HepG2 (cell line): ENCODE measurements around the gene SIK3. TPM values are rescaled to one million over a fixed set of nuclear protein-coding genes. Genes with fewer than 3 reads are reported as not detected.

Source experiments
- BRCA1 ChIP-seq: sonication (generic); formaldehyde crosslinking; IDR thresholded peaks from 2 replicates; pipeline ENCODE4 v1.4.0; 2020; ENCODE audit warnings: missing genetic modification reagents
- FOXO4 ChIP-seq: sonication (generic); formaldehyde crosslinking; conservative IDR thresholded peaks from 2 replicates; pipeline ENCODE4 v1.8.1; 2023; ENCODE audit warnings: missing genetic modification reagents
- HNRNPUL1 ChIP-seq: fragments of 200-400 bp; formaldehyde crosslinking; IDR thresholded peaks from 2 replicates; pipeline ENCODE4 v1.6.1; 2017; ENCODE audit warnings: low read depth, mild to moderate bottlenecking, low read length, moderate library complexity
- KLF12 ChIP-seq: sonication (generic); formaldehyde crosslinking; IDR thresholded peaks from 2 replicates; pipeline ENCODE4 v1.4.0; 2020; ENCODE audit warnings: missing genetic modification reagents, borderline replicate concordance
- LBX2 ChIP-seq: sonication (generic); formaldehyde crosslinking; IDR thresholded peaks from 2 replicates; pipeline ENCODE4 v1.5.0; 2020; ENCODE audit warnings: missing genetic modification reagents, mild to moderate bottlenecking, borderline replicate concordance
- MEF2D ChIP-seq: sonication (generic); formaldehyde crosslinking; IDR thresholded peaks from 2 replicates; pipeline ENCODE4 v1.5.1; 2020; ENCODE audit warnings: mild to moderate bottlenecking, missing genetic modification reagents
- MYNN ChIP-seq: sonication (generic); formaldehyde crosslinking; IDR thresholded peaks from 2 replicates; pipeline ENCODE4 v1.4.0; 2020; ENCODE audit warnings: mild to moderate bottlenecking, low read depth, missing genetic modification reagents
- PHF8 ChIP-seq: sonication (generic); formaldehyde crosslinking; IDR thresholded peaks from 2 replicates; pipeline ENCODE4 v1.5.0; 2020; ENCODE audit warnings: missing genetic modification reagents
- RCOR2 ChIP-seq: IDR thresholded peaks from 2 replicates; pipeline ENCODE4 v1.6.1; 2016; ENCODE audit warnings: missing biosample characterization, missing genetic modification reagents
- SMC3 ChIP-seq: IDR thresholded peaks from 2 replicates; pipeline ENCODE4 v1.6.1; 2011; ENCODE audit warnings: low read length, improper control_type of control experiment
- TRIM22 ChIP-seq: fragments of 450-650 bp; IDR thresholded peaks from 2 replicates; pipeline ENCODE4 v1.6.1; 2017
- ZEB1 ChIP-seq: IDR thresholded peaks from 2 replicates; pipeline ENCODE4 v1.6.1; 2012; ENCODE audit warnings: mild to moderate bottlenecking, low read depth, inconsistent platforms; ENCODE audit not compliant: insufficient replicate concordance
- ZNF3 ChIP-seq: IDR thresholded peaks from 2 replicates; pipeline ENCODE4 v1.7.0; 2017; ENCODE audit warnings: inconsistent platforms
- ZNF446 ChIP-seq: sonication (generic); formaldehyde crosslinking; IDR thresholded peaks from 2 replicates; pipeline ENCODE4 v1.5.0; 2020; ENCODE audit warnings: mild to moderate bottlenecking, missing genetic modification reagents
- ZNF546 ChIP-seq: sonication (generic); formaldehyde crosslinking; conservative IDR thresholded peaks from 2 replicates; pipeline ENCODE4 v1.8.1; 2023; ENCODE audit warnings: mild to moderate bottlenecking, missing genetic modification reagents
- ZNF761 ChIP-seq: sonication (generic); formaldehyde crosslinking; conservative IDR thresholded peaks from 2 replicates; pipeline ENCODE4 v1.4.0; 2020; ENCODE audit warnings: mild to moderate bottlenecking, missing genetic modification reagents
- ZNF800 ChIP-seq: sonication (generic); formaldehyde crosslinking; IDR thresholded peaks from 2 replicates; pipeline ENCODE4 v1.4.0; 2020; ENCODE audit warnings: missing genetic modification reagents
- polyA plus RNA-seq, 8 experiments: library from polyadenylated mRNA; depleted of rRNA in 3 of 8; stranded (reverse) in 7 of 8; unstranded in 1 of 8; fragments of >200 nt; fragmentation: Illumina TruSeq in 4 of 8; extraction: Trizol in 4 of 8; gene quantifications; 2 replicates each; pipeline versions ENCODE4 v1.2.1 to v1.2.3, GENCODE V29; 2011 to 2016; ENCODE audit warnings: low read depth in 4 of 8, missing spikeins in 1 of 8, mixed read lengths in 1 of 8; ENCODE audit not compliant: insufficient read depth in 1 of 8
- total RNA-seq, 5 experiments: library from RNA; depleted of rRNA; stranded (reverse); fragments of >200 nt; fragmentation: Illumina TruSeq; extraction: Trizol; gene quantifications; 2 replicates each; pipeline ENCODE4 v1.2.3, GENCODE V29; 2016; ENCODE audit warnings: low read depth in 1 of 5
- TF ChIP-seq, protein P1 (sequence below): sonication (generic); formaldehyde crosslinking; IDR thresholded peaks from 2 replicates; pipeline ENCODE4 v1.4.0; 2020; ENCODE audit warnings: mild to moderate bottlenecking, missing genetic modification reagents
- TF ChIP-seq, protein P2 (sequence below): sonication (generic); formaldehyde crosslinking; IDR thresholded peaks from 2 replicates; pipeline ENCODE4 v1.8.0; 2022; ENCODE audit warnings: missing genetic modification reagents, mild to moderate bottlenecking, moderate library complexity, borderline replicate concordance

The SIK3 gene
- total and polyA plus RNA-seq, 2 of the 13 experiments (the other 11 are each of a cell fraction or from before 2014, with no cell fraction given), result 5.7 to 9.8 TPM

- no peak for TF ChIP-seq LBX2 (CRISPR knock-in tag)
- TF ChIP-seq, protein P1, sequence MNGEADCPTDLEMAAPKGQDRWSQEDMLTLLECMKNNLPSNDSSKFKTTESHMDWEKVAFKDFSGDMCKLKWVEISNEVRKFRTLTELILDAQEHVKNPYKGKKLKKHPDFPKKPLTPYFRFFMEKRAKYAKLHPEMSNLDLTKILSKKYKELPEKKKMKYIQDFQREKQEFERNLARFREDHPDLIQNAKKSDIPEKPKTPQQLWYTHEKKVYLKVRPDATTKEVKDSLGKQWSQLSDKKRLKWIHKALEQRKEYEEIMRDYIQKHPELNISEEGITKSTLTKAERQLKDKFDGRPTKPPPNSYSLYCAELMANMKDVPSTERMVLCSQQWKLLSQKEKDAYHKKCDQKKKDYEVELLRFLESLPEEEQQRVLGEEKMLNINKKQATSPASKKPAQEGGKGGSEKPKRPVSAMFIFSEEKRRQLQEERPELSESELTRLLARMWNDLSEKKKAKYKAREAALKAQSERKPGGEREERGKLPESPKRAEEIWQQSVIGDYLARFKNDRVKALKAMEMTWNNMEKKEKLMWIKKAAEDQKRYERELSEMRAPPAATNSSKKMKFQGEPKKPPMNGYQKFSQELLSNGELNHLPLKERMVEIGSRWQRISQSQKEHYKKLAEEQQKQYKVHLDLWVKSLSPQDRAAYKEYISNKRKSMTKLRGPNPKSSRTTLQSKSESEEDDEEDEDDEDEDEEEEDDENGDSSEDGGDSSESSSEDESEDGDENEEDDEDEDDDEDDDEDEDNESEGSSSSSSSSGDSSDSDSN (CRISPR knock-in tag), result peak; percentile 72
- TF ChIP-seq SMC3, result peak; percentile 74
- no peak for TF ChIP-seq FOXO4 (CRISPR knock-in tag)
- peak; percentile 94 for TF ChIP-seq RCOR2 (CRISPR knock-in tag)
- TF ChIP-seq HNRNPUL1, result no peak
- peak; percentile 73 for TF ChIP-seq PHF8 (CRISPR knock-in tag)
- TF ChIP-seq KLF12 (CRISPR knock-in tag), result peak; percentile 73; the same call in 1 of the 2 replicates
- TF ChIP-seq ZNF446 (CRISPR knock-in tag), result 0 out of 2 replicates have a peak, but pooled peaks have one; percentile 58
- no peak for TF ChIP-seq MYNN (CRISPR knock-in tag)
- peak; percentile 60 for TF ChIP-seq ZNF546 (CRISPR knock-in tag)
- TF ChIP-seq BRCA1, result no peak; the same call in 1 of the 2 replicates
- TF ChIP-seq, protein P2, sequence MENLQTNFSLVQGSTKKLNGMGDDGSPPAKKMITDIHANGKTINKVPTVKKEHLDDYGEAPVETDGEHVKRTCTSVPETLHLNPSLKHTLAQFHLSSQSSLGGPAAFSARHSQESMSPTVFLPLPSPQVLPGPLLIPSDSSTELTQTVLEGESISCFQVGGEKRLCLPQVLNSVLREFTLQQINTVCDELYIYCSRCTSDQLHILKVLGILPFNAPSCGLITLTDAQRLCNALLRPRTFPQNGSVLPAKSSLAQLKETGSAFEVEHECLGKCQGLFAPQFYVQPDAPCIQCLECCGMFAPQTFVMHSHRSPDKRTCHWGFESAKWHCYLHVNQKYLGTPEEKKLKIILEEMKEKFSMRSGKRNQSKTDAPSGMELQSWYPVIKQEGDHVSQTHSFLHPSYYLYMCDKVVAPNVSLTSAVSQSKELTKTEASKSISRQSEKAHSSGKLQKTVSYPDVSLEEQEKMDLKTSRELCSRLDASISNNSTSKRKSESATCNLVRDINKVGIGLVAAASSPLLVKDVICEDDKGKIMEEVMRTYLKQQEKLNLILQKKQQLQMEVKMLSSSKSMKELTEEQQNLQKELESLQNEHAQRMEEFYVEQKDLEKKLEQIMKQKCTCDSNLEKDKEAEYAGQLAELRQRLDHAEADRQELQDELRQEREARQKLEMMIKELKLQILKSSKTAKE (CRISPR knock-in tag), result peak; percentile 97
- TF ChIP-seq ZNF3 (CRISPR knock-in tag), result no peak
- no peak for TF ChIP-seq ZEB1
- peak; percentile 71; the same call in 1 of the 2 replicates for TF ChIP-seq ZNF800
- TF ChIP-seq ZNF761 (CRISPR knock-in tag), result 0 out of 2 replicates have a peak, but pooled peaks have one; percentile 27
- TF ChIP-seq MEF2D (CRISPR knock-in tag), result peak; percentile 70; the same call in 1 of the 2 replicates
- no peak for TF ChIP-seq TRIM22
Measured at GRCh38 chr11:116832350-116833290, 265.6 kb downstream of the SIK3 start (continued).
